H1 (cell line): Measurements from ENCODE around the gene SNAPIN. TPM values are rescaled to one million over a fixed set of nuclear protein-coding genes. Genes with fewer than 3 reads are reported as not detected.

Source experiments
- CHD7 ChIP-seq: fragments of 300-600 bp; sonication (generic); IDR thresholded peaks from 2 replicates; pipeline ENCODE4 v1.7.1; 2012; ENCODE audit warnings: low read length, moderate library complexity, mild to moderate bottlenecking, inconsistent platforms; ENCODE audit not compliant: insufficient replicate concordance
- HDAC6 ChIP-seq: IDR thresholded peaks from one replicate; pipeline ENCODE4 v1.7.1; 2012; ENCODE audit warnings: low read depth, mild to moderate bottlenecking, inconsistent platforms, low read length, moderate library complexity
- NANOG ChIP-seq: IDR thresholded peaks from 2 replicates; pipeline ENCODE4 v1.6.1; 2011; ENCODE audit warnings: low read length, low read depth, mild to moderate bottlenecking, inconsistent platforms; ENCODE audit not compliant: insufficient read depth, poor library complexity, severe bottlenecking
- polyA plus RNA-seq, 7 experiments: library from polyadenylated mRNA; depleted of rRNA in 3 of 7; stranded (reverse) in 5 of 7; unstranded in 2 of 7; fragments of >200 nt in 5 of 7; fragments of 200-250 nt in 2 of 7; gene quantifications; 1 replicate in 5 of 7; 2 replicates in 1 of 7; 4 replicates in 1 of 7; pipeline versions ENCODE4 v1.2.1 to v1.2.3, GENCODE V29; 2011 to 2013; ENCODE audit warnings: missing spikeins in 2 of 7, mixed read lengths in 2 of 7
- total RNA-seq: library from RNA; stranded (reverse); fragmentation: NEBNext Ultra II Directional; extraction: Animal tissue kit (Norgen Biotek cat#: 25700); gene quantifications from 2 replicates; pipeline ENCODE4 v1.2.1, GENCODE V29; 2021

Gene SNAPIN
- total and polyA plus RNA-seq, 2 of the 8 experiments (the other 6 are each of a cell fraction or from before 2014, with no cell fraction given) = 25.7 to 31.1 TPM

- TF ChIP-seq CHD7 (no peak), HDAC6 (no peak), NANOG (no peak)
Measured at GRCh38 chr1:153673511-153673910, 15.0 kb downstream of the SNAPIN start (continued).
